HG03064 (cell line): Measurements from ENCODE around the gene OMA1.
"Not testable (repeated sequence)": the region's sequence is repeated elsewhere in the genome, so short reads cannot be mapped to it uniquely, and the experiment has no call there.

Experiments
- ATAC-seq: cut with Tn5 transposase; IDR thresholded peaks from one replicate; pipeline ENCODE4 v1.9.1; 2021; ENCODE audit warnings: low read depth; ENCODE audit not compliant: unreplicated experiment

The OMA1 gene

DNA sequence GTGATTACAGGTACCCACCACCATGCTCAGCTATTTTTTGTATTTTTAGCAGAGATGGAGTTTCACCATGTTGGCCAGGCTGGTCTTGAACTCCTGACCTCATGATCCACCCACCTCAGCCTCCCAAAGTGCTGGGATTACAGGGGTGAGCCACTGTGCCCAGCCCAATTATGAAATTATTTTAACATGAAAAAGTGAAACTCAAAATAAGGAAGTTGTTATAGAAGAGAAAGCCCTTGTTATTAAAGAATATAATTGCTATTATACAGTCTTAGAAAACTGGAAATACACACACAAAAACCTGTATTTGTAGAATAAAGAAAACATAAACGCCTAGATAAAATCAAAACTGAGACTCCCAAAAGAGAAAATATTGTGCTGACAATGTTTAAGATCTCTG lies 14.7 kb downstream of the OMA1 start:
- ATAC-seq = not testable (repeated sequence)

DNA sequence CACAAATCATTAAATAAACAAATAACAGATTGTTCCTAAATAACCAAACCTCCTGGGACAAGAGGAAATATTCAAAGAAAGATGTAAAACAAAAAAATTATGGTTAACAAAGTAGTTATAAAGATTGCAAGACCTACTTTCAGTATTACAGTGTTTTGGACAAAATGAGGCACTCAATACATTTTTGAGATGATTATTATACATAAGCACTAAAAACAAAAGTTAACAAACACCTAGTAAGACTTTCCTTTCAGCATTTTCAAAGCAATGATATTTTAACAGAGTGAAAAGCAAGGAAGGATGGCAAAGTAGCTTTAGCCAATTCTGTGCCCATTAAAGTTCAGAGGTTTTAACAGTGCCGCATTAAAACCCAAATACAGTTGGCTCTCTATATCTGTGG lies 17.2 kb downstream of the OMA1 start:
- ATAC-seq = no peak

DNA sequence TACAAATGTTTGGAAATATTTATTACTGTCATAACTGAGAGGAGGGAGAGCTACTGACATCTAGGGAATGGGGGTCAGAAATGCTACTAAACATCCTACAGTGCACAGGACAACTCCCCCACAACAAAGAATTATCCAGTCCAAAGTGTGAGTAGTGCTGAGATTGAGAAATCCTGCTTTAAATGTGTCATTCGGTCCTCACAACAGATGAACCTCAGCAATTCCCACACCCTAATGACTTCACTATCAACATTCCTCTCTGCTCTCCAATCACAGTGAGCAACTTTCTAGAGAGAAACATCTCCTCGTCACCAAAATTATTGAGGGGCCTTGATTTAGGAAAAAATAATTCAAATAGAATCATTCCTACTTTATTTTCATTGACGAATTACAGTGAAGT lies 18.0 kb downstream of the OMA1 start:
- ATAC-seq = no peak

- ATAC-seq = no peak
These were observed 22.1 kb downstream of the OMA1 start for GRCh38 chr1:58524353-58524945.

- ATAC-seq = no peak
These were observed 30.6 kb downstream of the OMA1 start for GRCh38 chr1:58515794-58516401.

- ATAC-seq = no peak
These were observed 32.6 kb downstream of the OMA1 start for GRCh38 chr1:58513956-58514355.

DNA sequence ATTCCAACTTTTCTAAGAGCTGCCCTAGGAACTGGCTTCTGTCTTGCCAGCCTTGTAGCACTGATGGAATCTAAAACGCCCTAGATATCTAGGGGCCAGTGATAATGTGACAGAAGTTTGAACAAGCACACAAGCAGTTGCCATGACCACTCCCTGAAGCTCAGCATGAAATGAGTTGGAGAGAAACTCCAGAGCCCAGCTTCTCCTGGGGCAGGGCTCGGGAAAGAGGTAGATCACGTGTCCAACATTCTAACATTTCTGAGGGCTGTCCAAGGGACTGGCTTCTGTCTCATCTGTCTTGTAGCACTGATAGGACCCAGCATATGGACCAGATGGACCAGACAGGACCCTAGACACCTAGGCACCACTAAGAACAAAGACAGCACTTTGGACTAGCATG lies 37.9 kb downstream of the OMA1 start:
- no peak for ATAC-seq

- ATAC-seq = no peak
These were observed 41.2 kb downstream of the OMA1 start for GRCh38 chr1:58505286-58505685.

DNA sequence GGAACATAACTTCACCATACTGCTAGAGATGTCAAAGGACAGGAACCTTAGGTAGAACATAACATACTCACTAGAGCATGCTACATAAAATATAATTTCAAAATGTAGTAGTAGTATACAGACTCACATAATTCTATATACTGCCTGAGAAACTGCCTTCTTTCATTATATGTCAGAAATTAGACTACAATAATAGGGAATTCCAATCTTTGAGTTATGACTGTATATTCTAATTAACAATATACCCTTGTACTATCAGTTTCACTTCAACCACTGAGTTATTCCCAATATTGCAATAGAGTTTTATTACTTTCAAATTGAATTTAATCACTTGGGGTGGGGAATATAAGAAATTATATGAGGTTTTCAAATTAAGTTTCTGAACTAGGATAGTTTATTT lies 44.0 kb downstream of the OMA1 start:
- no peak for ATAC-seq

GRCh38 chr1:58500043-58500442 lies 46.5 kb downstream of the OMA1 start:
- no peak for ATAC-seq

GRCh38 chr1:58497499-58497898 lies 49.0 kb downstream of the OMA1 start:
- no peak for ATAC-seq

GRCh38 chr1:58496042-58496441 lies 50.5 kb downstream of the OMA1 start:
- ATAC-seq = no peak

- not testable (repeated sequence) for ATAC-seq
These were observed 57.6 kb downstream of the OMA1 start for GRCh38 chr1:58488914-58489313.

DNA sequence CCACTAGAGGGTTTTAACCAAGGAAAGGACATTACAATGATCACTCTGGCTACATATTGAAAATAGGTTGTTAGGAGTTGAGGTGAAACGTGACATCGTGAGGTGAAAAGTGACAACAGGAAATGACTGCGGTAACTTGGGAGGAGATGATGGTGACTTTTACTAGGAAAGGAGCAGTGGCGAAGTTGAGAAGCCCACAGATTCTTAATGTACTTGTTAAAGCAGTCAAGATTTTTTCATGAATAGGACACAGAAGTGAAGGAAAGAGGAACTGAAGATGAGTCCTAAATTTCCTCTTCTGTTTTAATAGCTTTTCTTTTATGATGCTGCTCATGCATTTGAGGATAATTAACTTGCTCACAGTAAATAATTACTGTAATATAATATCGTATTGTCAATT lies 59.5 kb downstream of the OMA1 start:
- ATAC-seq = no peak

DNA sequence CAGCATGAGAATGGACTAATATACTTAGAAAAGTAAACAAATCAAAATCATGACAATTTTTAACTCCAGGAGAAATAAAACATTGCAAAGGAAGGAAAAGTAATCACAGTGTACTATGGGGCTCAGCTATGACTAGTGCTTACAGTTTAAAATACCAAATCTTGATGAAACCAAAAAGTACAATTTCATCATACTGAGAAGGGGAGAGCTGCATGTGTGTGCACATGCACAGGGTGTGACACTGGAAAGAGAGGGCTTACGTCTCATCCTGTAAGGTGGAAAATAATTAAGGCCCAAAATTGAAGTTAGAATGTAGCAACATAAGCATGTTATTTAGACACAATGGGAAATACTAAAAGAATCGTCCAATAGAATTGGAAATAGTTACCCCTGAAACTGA lies 64.6 kb downstream of the OMA1 start:
- ATAC-seq = no peak

DNA sequence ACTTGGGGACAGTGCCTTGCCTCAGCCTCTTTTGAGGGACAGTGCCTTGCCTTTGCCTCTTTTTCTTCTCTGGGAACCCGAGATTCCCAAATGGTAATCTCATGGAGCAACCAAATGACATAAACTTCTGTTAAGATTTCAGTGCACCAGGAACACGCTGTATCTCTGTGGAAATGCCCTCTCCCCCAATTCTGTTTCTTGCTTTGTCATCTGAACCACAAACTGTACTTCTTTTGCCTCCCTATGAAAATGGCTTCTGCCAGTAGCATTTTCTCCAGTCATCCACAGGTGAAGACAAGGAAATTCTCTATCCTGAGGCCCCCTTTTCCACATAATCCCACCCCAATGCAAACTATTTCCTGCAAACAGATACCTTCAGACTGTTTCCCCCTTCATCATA lies 66.3 kb downstream of the OMA1 start:
- ATAC-seq = no peak

DNA sequence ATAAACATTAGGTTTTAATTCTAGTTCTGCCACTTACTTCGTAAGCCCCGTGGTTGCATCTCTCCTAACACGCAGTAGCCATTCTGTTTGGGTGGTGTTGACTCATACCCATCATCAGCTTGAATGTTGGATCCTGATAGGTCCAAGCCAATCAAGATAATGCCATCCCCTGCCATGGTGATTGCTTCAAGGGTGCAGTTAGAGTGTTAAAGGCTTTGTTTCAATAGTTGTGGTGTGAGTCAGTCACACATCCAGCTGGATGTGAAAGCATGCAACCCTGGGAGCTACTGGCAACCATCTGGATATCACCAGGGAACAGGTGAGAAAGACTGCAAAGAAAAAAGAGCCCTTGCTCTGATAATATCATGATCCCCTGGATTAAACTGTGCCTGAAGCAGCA lies 69.1 kb downstream of the OMA1 start:
- ATAC-seq = no peak

DNA sequence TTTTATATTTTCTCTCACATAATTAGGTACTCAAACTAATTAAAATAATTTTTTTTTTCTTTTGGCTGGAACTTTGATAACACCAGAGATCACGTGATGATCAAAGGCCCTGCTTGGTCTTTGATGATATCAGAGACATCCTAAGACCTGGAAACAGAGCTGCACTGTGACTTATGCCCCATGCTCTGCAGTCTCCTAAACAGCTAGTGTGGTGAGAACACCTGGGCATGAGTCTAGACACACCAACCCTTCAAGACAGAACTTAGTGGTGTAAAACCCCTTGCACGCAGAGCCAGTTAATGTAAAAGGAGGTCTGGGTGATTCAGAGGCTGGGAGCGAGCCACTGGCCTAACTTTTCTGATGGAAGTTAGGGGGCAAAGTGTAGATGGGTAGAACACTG lies 70.3 kb downstream of the OMA1 start:
- ATAC-seq = no peak

- ATAC-seq = no peak
These were observed 77.0 kb downstream of the OMA1 start for GRCh38 chr1:58469476-58469875.

GRCh38 chr1:58469016-58469415 lies 77.5 kb downstream of the OMA1 start:
- ATAC-seq = no peak

GRCh38 chr1:58468612-58469011 lies 77.9 kb downstream of the OMA1 start:
- ATAC-seq = no peak

DNA sequence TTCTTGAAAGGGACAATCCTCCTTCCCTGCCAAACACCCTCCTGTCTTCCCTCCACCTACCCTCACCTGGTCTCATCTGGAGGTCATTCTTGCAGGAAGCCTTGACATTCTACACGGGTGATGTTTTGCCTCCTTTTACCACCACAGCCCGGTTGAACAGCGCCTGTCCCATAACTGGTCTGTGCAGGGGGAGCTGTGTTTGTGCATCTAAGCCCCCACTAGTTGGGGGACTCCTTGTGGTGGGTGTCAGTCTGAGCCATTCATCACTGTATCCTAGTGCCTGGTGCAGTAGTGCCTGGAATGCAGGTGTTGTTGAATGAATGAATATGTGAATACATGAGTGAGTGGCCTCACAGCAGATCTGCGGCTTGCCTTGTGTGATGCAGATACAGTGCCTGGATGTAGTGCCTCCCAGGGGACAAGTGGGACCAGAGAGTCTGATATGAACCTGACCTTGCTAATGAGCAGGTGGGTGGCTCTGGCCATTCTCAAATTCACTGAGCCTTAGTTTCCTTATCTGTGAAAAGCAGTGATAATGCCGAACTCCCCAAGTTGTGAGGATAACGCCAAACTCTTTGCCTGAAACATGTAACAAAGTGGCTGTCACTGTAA lies 79.8 kb downstream of the OMA1 start:
- no peak for ATAC-seq
